GM12878 (cell line): ENCODE measurements around the gene NOP14. TPM values are rescaled to one million over a fixed set of nuclear protein-coding genes. Genes with fewer than 3 reads are reported as not detected.
"Not testable (repeated sequence)": the region's sequence is repeated elsewhere in the genome, so short reads cannot be mapped to it uniquely, and the experiment has no call there.

Source experiments
- ATAC-seq: fragments of 200-7000 bp; cut with Tn5 transposase; 3 replicates; pipeline ENCODE4 v1.9.1; 2020; ENCODE audit warnings: mild to moderate bottlenecking, moderate library complexity
- BruUV-seq: library from RNA; stranded (reverse); fragments of 400-500 nt; replicated peaks from 2 replicates; lab custom pipeline; 2021; lab: Mats Ljungman, UMichigan
- CTCF ChIA-PET: fragments of 300-600 bp; sonication (Branson Sonifier 250); formaldehyde crosslinking; extraction: SDS; loops from one replicate; lab custom pipeline; 2021; ENCODE audit warnings: inconsistent platforms; lab: Yijun Ruan, JAX
- POLR2A ChIA-PET: fragments of 350-600 bp; formaldehyde crosslinking; extraction: SDS; loops from one replicate; lab custom pipeline; 2021; ENCODE audit warnings: inconsistent platforms; lab: Charles Lee
- RAD21 ChIA-PET: fragments of 300-600 bp; sonication (Branson Sonifier 250); formaldehyde crosslinking; loops from one replicate; lab custom pipeline; 2023; ENCODE audit warnings: antibody characterized with exemption; ENCODE audit not compliant: unreplicated experiment; lab: Charles Lee
- SMC1A ChIA-PET: fragments of 300-600 bp; sonication (Branson Sonifier 250); formaldehyde crosslinking; loops from one replicate; lab custom pipeline; 2023; ENCODE audit not compliant: unreplicated experiment, uncharacterized antibody; lab: Charles Lee
- DNase-seq: peaks from one replicate; pipeline ENCODE4 v3.0.0-alpha.2; 2011; ENCODE audit warnings: low read depth, low spot score
- FAIRE-seq: peaks from 3 replicates; lab custom pipeline; 2011; peaks lifted over from hg19 to GRCh38; lab: Jason Lieb, UNC
- H2AFZ ChIP-seq: 2 replicates; pipeline ENCODE4 v1.6.0; 2011; ENCODE audit warnings: low read depth, low read length, control low read depth; ENCODE audit not compliant: control insufficient read depth
- H3K27ac ChIP-seq: 2 replicates; pipeline ENCODE4 v1.5.1; 2011; ENCODE audit warnings: control low read depth; ENCODE audit not compliant: control insufficient read depth, insufficient read depth
- H3K27me3 ChIP-seq, 2 experiments: replicated peaks in 1 of 2; 2 replicates each; pipeline versions ENCODE4 v1.6.0 to v1.6.1; 2011; ENCODE audit warnings: low read length in 1 of 2; ENCODE audit not compliant: control insufficient read depth in 2 of 2, insufficient read depth in 2 of 2
- H3K36me3 ChIP-seq, 2 experiments: 2 replicates each; pipeline ENCODE4 v1.5.1; 2011; ENCODE audit warnings: low read length in 1 of 2; ENCODE audit not compliant: control insufficient read depth in 2 of 2, insufficient read depth in 2 of 2
- H3K4me1 ChIP-seq: 2 replicates; pipeline ENCODE4 v1.6.1; 2011; ENCODE audit warnings: mild to moderate bottlenecking, low read length, moderate library complexity, mixed read lengths; ENCODE audit not compliant: control insufficient read depth, insufficient read depth
- H3K4me2 ChIP-seq: 2 replicates; pipeline ENCODE4 v1.6.0; 2011; ENCODE audit warnings: control low read depth; ENCODE audit not compliant: control insufficient read depth, insufficient read depth
- H3K4me3 ChIP-seq: fragments of 200-600 bp; sonication (generic); 2 replicates; pipeline ENCODE4 v1.5.1; 2016
- H3K79me2 ChIP-seq: 2 replicates; pipeline ENCODE4 v1.6.0; 2011; ENCODE audit warnings: low read length; ENCODE audit not compliant: control insufficient read depth, insufficient read depth
- H3K9ac ChIP-seq: 2 replicates; pipeline ENCODE4 v1.8.0; 2011; ENCODE audit warnings: low read length, control low read depth, mixed read lengths; ENCODE audit not compliant: control insufficient read depth, insufficient read depth
- H3K9me3 ChIP-seq: replicated peaks from 3 replicates; pipeline ENCODE4 v1.5.1; 2011; ENCODE audit warnings: mild to moderate bottlenecking, low read length; ENCODE audit not compliant: control insufficient read depth, insufficient read depth
- H4K20me1 ChIP-seq: 2 replicates; pipeline ENCODE4 v1.6.0; 2011; ENCODE audit not compliant: control insufficient read depth, insufficient read depth
- BACH1 ChIP-seq: fragments of 450-650 bp; IDR thresholded peaks from 2 replicates; pipeline ENCODE4 v1.6.1; 2017; ENCODE audit warnings: mild to moderate bottlenecking, borderline replicate concordance
- BHLHE40 ChIP-seq, 2 experiments: fragments of 450-650 bp in 1 of 2; IDR thresholded peaks; 2 replicates each; pipeline ENCODE4 v1.6.1; 2011 to 2017; ENCODE audit warnings: low read depth in 2 of 2, borderline replicate concordance in 1 of 2, improper control_type of control experiment in 1 of 2, low read length in 1 of 2, mild to moderate bottlenecking in 1 of 2
- MTA3 ChIP-seq: IDR thresholded peaks from 2 replicates; pipeline ENCODE4 v1.6.1; 2012; ENCODE audit warnings: low read length, inconsistent platforms, borderline replicate concordance
- NR2C1 ChIP-seq: fragments of 450-650 bp; IDR thresholded peaks from 2 replicates; pipeline ENCODE4 v1.6.1; 2017; ENCODE audit warnings: antibody characterized with exemption, mild to moderate bottlenecking, moderate library complexity
- PML ChIP-seq: IDR thresholded peaks from 2 replicates; pipeline ENCODE4 v1.6.1; 2012; ENCODE audit warnings: low read length, inconsistent platforms
- POLR2AphosphoS2 ChIP-seq: IDR thresholded peaks from 2 replicates; pipeline ENCODE4 v1.6.1; 2011; ENCODE audit warnings: low read depth, mild to moderate bottlenecking, low read length, improper control_type of control experiment, moderate library complexity
- SP1 ChIP-seq: IDR thresholded peaks from one replicate; pipeline ENCODE4 v1.6.1; 2011; ENCODE audit warnings: low read depth, low read length
- WGBS: methylation state at CpG from one replicate; pipeline ENCODE4 v1.1.6; 2016; ENCODE audit warnings: low lambda C conversion rate; ENCODE audit not compliant: insufficient replicate concordance, insufficient coverage; ENCODE audit errors: missing lambda C conversion rate; 5-methylcytosine and 5-hydroxymethylcytosine counted together
- in situ Hi-C: fragments of 300-500 bp; cut with MboI; formaldehyde crosslinking; loops from 9 replicates; pipeline ENCODE4 v1.14.3; 2018; ENCODE audit warnings: mixed read lengths
- intact Hi-C: fragments of 100-400 bp; cut with micrococcal nuclease; formaldehyde crosslinking; loops from one replicate; pipeline ENCODE4 v1.14.2; 2022; ENCODE audit not compliant: unreplicated experiment
- polyA plus RNA-seq, 11 experiments: library from polyadenylated mRNA; depleted of rRNA in 4 of 11; unstranded in 6 of 11; stranded (reverse) in 5 of 11; fragments of >200 nt; fragmentation: Nextera tagmentation in 4 of 11; fragmentation: Illumina TruSeq in 1 of 11; extraction: Ambion mirVana in 4 of 11; extraction: Trizol in 1 of 11; gene quantifications; 1 replicate in 1 of 11; 2 replicates in 10 of 11; pipeline versions ENCODE4 v1.2.1 to v1.2.3, GENCODE V29; 2011 to 2016; ENCODE audit warnings: inconsistent platforms in 2 of 11, missing spikeins in 2 of 11, low read depth in 1 of 11
- total RNA-seq, 4 experiments: library from RNA; depleted of rRNA in 3 of 4; stranded (reverse); fragments of >200 nt in 3 of 4; fragmentation: Illumina TruSeq in 1 of 4; extraction: Trizol in 1 of 4; gene quantifications; 2 replicates each; pipeline versions ENCODE4 v1.2.1 to v1.2.3, GENCODE V29; 2013 to 2021

Gene NOP14
- total and polyA plus RNA-seq, 10 of the 15 experiments (the other 5 are each of a cell fraction or from before 2014, with no cell fraction given) = 13.8 to 80.6 (median 49.7) TPM

- POLR2A ChIA-PET = interaction anchor here (0.6 kb wide), 1 partner anchor 59 kb away, joined by 3 read pairs; no protein-coding TSS in a partner anchor
- H3K27me3 ChIP-seq = no peaks in the 10 kb centered on the region
Measured at GRCh38 chr4:2991243-2991642, 28.0 kb upstream of the NOP14 start.

DNA sequence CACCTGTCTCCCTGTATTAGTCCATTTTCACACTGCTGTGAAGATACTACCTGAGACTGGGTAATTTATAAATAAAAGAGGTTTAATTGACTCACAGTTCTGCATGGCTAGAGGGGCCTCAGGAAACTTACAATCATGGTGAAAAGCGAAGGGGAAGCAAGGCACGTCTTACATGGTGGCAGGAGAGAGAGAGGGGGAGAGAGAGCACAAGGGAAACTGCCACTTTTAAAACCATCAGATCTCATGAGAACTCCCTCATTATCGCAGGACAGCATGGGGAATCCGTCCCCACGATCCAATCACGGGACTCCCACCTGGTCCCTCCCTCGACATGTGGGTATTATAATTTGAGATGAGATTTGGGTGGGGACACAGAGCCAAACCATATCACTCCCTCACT lies 20.5 kb upstream of the NOP14 start:
- H3K79me2 ChIP-seq, H3K27ac ChIP-seq, H3K27me3 ChIP-seq, in situ Hi-C loops, CTCF ChIA-PET, H4K20me1 ChIP-seq, RAD21 ChIA-PET, H2AFZ ChIP-seq, FAIRE-seq, H3K36me3 ChIP-seq, H3K9ac ChIP-seq, DNase-seq, POLR2A ChIA-PET, intact Hi-C loops, H3K4me1 ChIP-seq, ATAC-seq, BruUV-seq, H3K4me2 ChIP-seq, H3K4me3 ChIP-seq, SMC1A ChIA-PET: not testable (repeated sequence)
- 32% methylated on average over 7 of the region's 7 CpGs for WGBS
- H3K9me3 ChIP-seq = peaks cover 12% of the 10 kb centered on the region; the same call in 2 of the 3 replicates

More at GRCh38 chr4:2991243-2991642, 28.0 kb upstream of the NOP14 start:
- 67% methylated on average over 4 of the region's 4 CpGs for WGBS
- Histone ChIP-seq H3K9ac (no peak overlapping the region), H3K4me1 (no peaks in the 10 kb centered on the region), H3K4me3 (no peak overlapping the region), H3K27ac (no peak overlapping the region), H3K4me2 (no peak overlapping the region), H4K20me1 (no peaks in the 10 kb centered on the region), H3K79me2 (no peaks in the 10 kb centered on the region), H3K36me3 (no peaks in the 10 kb centered on the region), H3K9me3 (no peaks in the 10 kb centered on the region), H2AFZ (no peak overlapping the region)
- ChIA-PET RAD21 (no interaction called here), CTCF (interaction anchor here (1.3 to 1.5 kb wide), 2 partner anchors 13 to 15 kb away, joined by 3 to 5 read pairs; no protein-coding TSS in a partner anchor), SMC1A (no interaction called here)
- in situ Hi-C loops = no loop called here
- DNase-seq (no peak), FAIRE-seq (no peak), ATAC-seq (no peak)
- intact Hi-C loops = no loop called here
- no peak for TF ChIP-seq BACH1
- TF ChIP-seq SP1 = no peak
- no peak for TF ChIP-seq BHLHE40 (IDR thresholded peaks at IDR 0.05; ENCODE audit: borderline replicate concordance in 1 of 2, low read depth in 2 of 2, low read length in 1 of 2)
- no peak for TF ChIP-seq NR2C1
- TF ChIP-seq POLR2AphosphoS2 = no peak
- no peak for TF ChIP-seq MTA3
- TF ChIP-seq PML = no peak
- BruUV-seq = no TSS peak
